ENCODE data around the gene BIN2.

DNA sequence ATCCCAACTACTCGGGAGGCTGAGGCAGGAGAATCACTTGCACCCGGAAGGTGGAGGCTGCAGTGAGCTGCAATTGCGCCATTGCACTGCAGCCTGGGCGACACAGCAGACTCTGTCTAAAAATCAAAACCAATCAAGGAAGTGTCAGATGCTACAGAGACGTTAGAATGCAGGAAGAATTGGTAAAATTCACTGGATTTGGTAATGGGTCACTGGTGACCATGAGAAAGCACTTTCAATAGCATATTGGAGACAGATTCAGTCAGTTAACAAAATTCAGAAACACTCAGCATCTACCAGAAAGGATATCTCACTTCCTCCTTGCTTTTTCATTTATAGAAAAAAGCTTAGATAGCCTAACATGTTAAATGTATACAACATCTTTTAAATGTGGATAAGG is 17.5 kb downstream of the BIN2 start:
- TF ChIP-seq, protein P1, sequence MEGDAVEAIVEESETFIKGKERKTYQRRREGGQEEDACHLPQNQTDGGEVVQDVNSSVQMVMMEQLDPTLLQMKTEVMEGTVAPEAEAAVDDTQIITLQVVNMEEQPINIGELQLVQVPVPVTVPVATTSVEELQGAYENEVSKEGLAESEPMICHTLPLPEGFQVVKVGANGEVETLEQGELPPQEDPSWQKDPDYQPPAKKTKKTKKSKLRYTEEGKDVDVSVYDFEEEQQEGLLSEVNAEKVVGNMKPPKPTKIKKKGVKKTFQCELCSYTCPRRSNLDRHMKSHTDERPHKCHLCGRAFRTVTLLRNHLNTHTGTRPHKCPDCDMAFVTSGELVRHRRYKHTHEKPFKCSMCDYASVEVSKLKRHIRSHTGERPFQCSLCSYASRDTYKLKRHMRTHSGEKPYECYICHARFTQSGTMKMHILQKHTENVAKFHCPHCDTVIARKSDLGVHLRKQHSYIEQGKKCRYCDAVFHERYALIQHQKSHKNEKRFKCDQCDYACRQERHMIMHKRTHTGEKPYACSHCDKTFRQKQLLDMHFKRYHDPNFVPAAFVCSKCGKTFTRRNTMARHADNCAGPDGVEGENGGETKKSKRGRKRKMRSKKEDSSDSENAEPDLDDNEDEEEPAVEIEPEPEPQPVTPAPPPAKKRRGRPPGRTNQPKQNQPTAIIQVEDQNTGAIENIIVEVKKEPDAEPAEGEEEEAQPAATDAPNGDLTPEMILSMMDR (IDR thresholded peaks at IDR 0.05; ENCODE audit: low read depth, low read length, poor library complexity, severe bottlenecking) = no peak
- no peak for TF ChIP-seq EZH2phosphoT487 (IDR thresholded peaks at IDR 0.05; ENCODE audit: borderline replicate concordance, low read length)
